ENCODE measurements around the gene SIGLEC15.
"Not testable (repeated sequence)": the region's sequence is repeated elsewhere in the genome, so short reads cannot be mapped to it uniquely, and the experiment has no call there.

Gene SIGLEC15

GRCh38 chr18:45826084-45826483 is 609 bp downstream of the SIGLEC15 start:
- no peak overlapping the region for H3K4me3 ChIP-seq (ENCODE audit: insufficient read depth, low read length, poor library complexity, severe bottlenecking)
- H3F3A ChIP-seq (ENCODE audit: insufficient read depth) = no peaks in the 10 kb centered on the region
- H3K27me3 ChIP-seq (ENCODE audit: low read length) = no peaks in the 10 kb centered on the region
- H2AFZ ChIP-seq (ENCODE audit: low read depth, low read length, severe bottlenecking) = no peak overlapping the region
- H3K36me3 ChIP-seq (ENCODE audit: low read length) = no peaks in the 10 kb centered on the region
- TF ChIP-seq EZH2phosphoT487 (conservative IDR thresholded peaks at IDR 0.05; ENCODE audit: low read length) = no peak
- TF ChIP-seq CTCF (IDR thresholded peaks at IDR 0.05; ENCODE audit: insufficient read depth, low read length, poor library complexity, severe bottlenecking) = no peak
- H3K79me2 ChIP-seq (ENCODE audit: insufficient read depth, low read length) = no peaks in the 10 kb centered on the region
- no peaks in the 10 kb centered on the region for H4K20me1 ChIP-seq (ENCODE audit: low read depth, low read length)
- no peak overlapping the region for H3K9ac ChIP-seq (ENCODE audit: low read length)
- H3K27ac ChIP-seq (ENCODE audit: low read depth, low read length) = no peak overlapping the region
- no peak overlapping the region for H3K4me2 ChIP-seq (ENCODE audit: low read depth, low read length, poor library complexity, severe bottlenecking)
- no peaks in the 10 kb centered on the region for H3K9me3 ChIP-seq (ENCODE audit: insufficient read depth, low read length)
- no peaks in the 10 kb centered on the region for H3K9me2 ChIP-seq (replicated peaks; ENCODE audit: insufficient read depth, low read length)

- not testable (repeated sequence) for H3K9ac ChIP-seq (ENCODE audit: low read length); H2AFZ ChIP-seq (ENCODE audit: low read depth, low read length, severe bottlenecking); H3K27ac ChIP-seq (ENCODE audit: low read depth, low read length); H3K79me2 ChIP-seq (ENCODE audit: insufficient read depth, low read length); H3K9me3 ChIP-seq (ENCODE audit: insufficient read depth, low read length); H3K4me2 ChIP-seq (ENCODE audit: low read depth, low read length, poor library complexity, severe bottlenecking); H3F3A ChIP-seq (ENCODE audit: insufficient read depth); H3K4me3 ChIP-seq (ENCODE audit: insufficient read depth, low read length, poor library complexity, severe bottlenecking); H3K36me3 ChIP-seq (ENCODE audit: low read length); H3K9me2 ChIP-seq (replicated peaks; ENCODE audit: insufficient read depth, low read length); H3K27me3 ChIP-seq (ENCODE audit: low read length); H4K20me1 ChIP-seq (ENCODE audit: low read depth, low read length)
Observed at GRCh38 chr18:45826716-45827115, 1.2 kb downstream of the SIGLEC15 start.

GRCh38 chr18:45828917-45829811 is 3.7 kb downstream of the SIGLEC15 start:
- H3K27ac ChIP-seq (ENCODE audit: low read depth, low read length) = no peak overlapping the region
- H4K20me1 ChIP-seq (ENCODE audit: low read depth, low read length) = no peaks in the 10 kb centered on the region
- no peaks in the 10 kb centered on the region for H3F3A ChIP-seq (ENCODE audit: insufficient read depth)
- H3K79me2 ChIP-seq (ENCODE audit: insufficient read depth, low read length) = no peaks in the 10 kb centered on the region
- H3K9ac ChIP-seq (ENCODE audit: low read length) = no peak overlapping the region
- H2AFZ ChIP-seq (ENCODE audit: low read depth, low read length, severe bottlenecking) = no peak overlapping the region
- H3K9me3 ChIP-seq (ENCODE audit: insufficient read depth, low read length) = no peaks in the 10 kb centered on the region
- H3K9me2 ChIP-seq (replicated peaks; ENCODE audit: insufficient read depth, low read length) = no peaks in the 10 kb centered on the region
- H3K36me3 ChIP-seq (ENCODE audit: low read length) = no peaks in the 10 kb centered on the region
- TF ChIP-seq CTCF (IDR thresholded peaks at IDR 0.05; ENCODE audit: insufficient read depth, low read length, poor library complexity, severe bottlenecking) (no peak), EZH2phosphoT487 (conservative IDR thresholded peaks at IDR 0.05; ENCODE audit: low read length) (no peak)
- no peaks in the 10 kb centered on the region for H3K27me3 ChIP-seq (ENCODE audit: low read length)
- no peak overlapping the region for H3K4me2 ChIP-seq (ENCODE audit: low read depth, low read length, poor library complexity, severe bottlenecking)
- no peak overlapping the region for H3K4me3 ChIP-seq (ENCODE audit: insufficient read depth, low read length, poor library complexity, severe bottlenecking)

- no peaks in the 10 kb centered on the region for H3K9me3 ChIP-seq (ENCODE audit: insufficient read depth, low read length)
- no peak overlapping the region for H3K4me2 ChIP-seq (ENCODE audit: low read depth, low read length, poor library complexity, severe bottlenecking)
- no peak overlapping the region for H2AFZ ChIP-seq (ENCODE audit: low read depth, low read length, severe bottlenecking)
- H3K79me2 ChIP-seq (ENCODE audit: insufficient read depth, low read length) = no peaks in the 10 kb centered on the region
- no peaks in the 10 kb centered on the region for H4K20me1 ChIP-seq (ENCODE audit: low read depth, low read length)
- no peaks in the 10 kb centered on the region for H3K27me3 ChIP-seq (ENCODE audit: low read length)
- TF ChIP-seq EZH2phosphoT487 (conservative IDR thresholded peaks at IDR 0.05; ENCODE audit: low read length) (no peak), CTCF (IDR thresholded peaks at IDR 0.05; ENCODE audit: insufficient read depth, low read length, poor library complexity, severe bottlenecking) (no peak)
- no peak overlapping the region for H3K27ac ChIP-seq (ENCODE audit: low read depth, low read length)
- H3F3A ChIP-seq (ENCODE audit: insufficient read depth) = no peaks in the 10 kb centered on the region
- H3K9me2 ChIP-seq (replicated peaks; ENCODE audit: insufficient read depth, low read length) = no peaks in the 10 kb centered on the region
- no peaks in the 10 kb centered on the region for H3K36me3 ChIP-seq (ENCODE audit: low read length)
- no peak overlapping the region for H3K4me3 ChIP-seq (ENCODE audit: insufficient read depth, low read length, poor library complexity, severe bottlenecking)
- H3K9ac ChIP-seq (ENCODE audit: low read length) = no peak overlapping the region
Observed at GRCh38 chr18:45829855-45830254, 4.4 kb downstream of the SIGLEC15 start.

All from SU-DHL-6 (cell line).